Kidney epithelial cell (primary cell): ENCODE results near the gene BMP8B. TPM values are rescaled to one million over a fixed set of nuclear protein-coding genes. Genes with fewer than 3 reads are reported as not detected.
"Not testable (repeated sequence)": the region's sequence is repeated elsewhere in the genome, so short reads cannot be mapped to it uniquely, and the experiment has no call there.

Experiments
- DNase-seq: peaks from one replicate; pipeline ENCODE4 v3.0.0-alpha.2; 2010; ENCODE audit warnings: low read depth
- H3K27me3 ChIP-seq: 2 replicates; pipeline ENCODE4 v1.6.0; 2011; ENCODE audit warnings: low read length; ENCODE audit not compliant: control insufficient read depth, insufficient read depth
- H3K36me3 ChIP-seq: 2 replicates; pipeline ENCODE4 v1.5.1; 2011; ENCODE audit warnings: low read length; ENCODE audit not compliant: control insufficient read depth, insufficient read depth
- H3K4me3 ChIP-seq: 2 replicates; pipeline ENCODE4 v1.5.1; 2011; ENCODE audit warnings: low read depth, mild to moderate bottlenecking, control low read depth, low read length
- total RNA-seq: library from RNA; depleted of rRNA; stranded (reverse); fragments of >200 nt; gene quantifications from 2 replicates; pipeline ENCODE4 v1.2.3, GENCODE V29; 2015
- TF ChIP-seq, protein P1 (sequence below): IDR thresholded peaks from 2 replicates; pipeline ENCODE4 v1.5.1; 2011; ENCODE audit warnings: mild to moderate bottlenecking, moderate library complexity, low read length, control low read depth, inconsistent platforms; ENCODE audit not compliant: insufficient read depth, poor library complexity, severe bottlenecking

BMP8B gene
- total RNA-seq, 1 donor from 2014 or later = 4.3 TPM

- no peak for DNase-seq
- Histone ChIP-seq H3K36me3 (no peaks in the 10 kb centered on the region), H3K4me3 (no peak overlapping the region), H3K27me3 (no peaks in the 10 kb centered on the region)
- TF ChIP-seq, protein P1, sequence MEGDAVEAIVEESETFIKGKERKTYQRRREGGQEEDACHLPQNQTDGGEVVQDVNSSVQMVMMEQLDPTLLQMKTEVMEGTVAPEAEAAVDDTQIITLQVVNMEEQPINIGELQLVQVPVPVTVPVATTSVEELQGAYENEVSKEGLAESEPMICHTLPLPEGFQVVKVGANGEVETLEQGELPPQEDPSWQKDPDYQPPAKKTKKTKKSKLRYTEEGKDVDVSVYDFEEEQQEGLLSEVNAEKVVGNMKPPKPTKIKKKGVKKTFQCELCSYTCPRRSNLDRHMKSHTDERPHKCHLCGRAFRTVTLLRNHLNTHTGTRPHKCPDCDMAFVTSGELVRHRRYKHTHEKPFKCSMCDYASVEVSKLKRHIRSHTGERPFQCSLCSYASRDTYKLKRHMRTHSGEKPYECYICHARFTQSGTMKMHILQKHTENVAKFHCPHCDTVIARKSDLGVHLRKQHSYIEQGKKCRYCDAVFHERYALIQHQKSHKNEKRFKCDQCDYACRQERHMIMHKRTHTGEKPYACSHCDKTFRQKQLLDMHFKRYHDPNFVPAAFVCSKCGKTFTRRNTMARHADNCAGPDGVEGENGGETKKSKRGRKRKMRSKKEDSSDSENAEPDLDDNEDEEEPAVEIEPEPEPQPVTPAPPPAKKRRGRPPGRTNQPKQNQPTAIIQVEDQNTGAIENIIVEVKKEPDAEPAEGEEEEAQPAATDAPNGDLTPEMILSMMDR = no peak
Observed at GRCh38 chr1:39781349-39781715, 7.3 kb downstream of the BMP8B start.

DNA sequence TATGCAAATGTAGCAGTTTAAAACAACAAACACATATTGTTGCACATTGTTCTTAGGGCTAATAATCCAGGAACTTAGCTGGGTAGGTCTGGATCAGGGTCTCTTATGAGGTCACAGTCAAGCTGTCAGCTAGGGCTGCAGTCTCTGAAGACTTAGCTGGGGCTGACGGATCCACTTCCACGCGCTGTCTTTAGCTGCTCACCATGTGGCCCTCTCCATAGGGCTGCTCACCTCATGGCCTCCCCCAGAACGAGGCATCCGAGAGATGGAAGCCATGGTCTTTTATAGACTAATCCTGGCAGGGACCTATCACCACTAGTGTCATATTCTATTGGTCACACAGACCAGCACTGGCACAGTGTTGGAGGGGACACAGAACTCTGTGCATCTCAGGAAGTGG is 8.8 kb downstream of the BMP8B start:
- no peak for DNase-seq
- Histone ChIP-seq H3K4me3 (no peak overlapping the region), H3K36me3 (no peaks in the 10 kb centered on the region), H3K27me3 (no peaks in the 10 kb centered on the region)
- TF ChIP-seq, protein P1 = no peak

GRCh38 chr1:39779137-39779536 is 9.5 kb downstream of the BMP8B start:
- no peak for DNase-seq
- H3K27me3 ChIP-seq = no peaks in the 10 kb centered on the region
- TF ChIP-seq, protein P1 = no peak

GRCh38 chr1:39778463-39779099 is 10.1 kb downstream of the BMP8B start:
- DNase-seq, H3K4me3 ChIP-seq, H3K36me3 ChIP-seq, H3K27me3 ChIP-seq: not testable (repeated sequence)

More at GRCh38 chr1:39779137-39779536, 9.5 kb downstream of the BMP8B start:
- Histone ChIP-seq H3K36me3 (no peaks in the 10 kb centered on the region), H3K4me3 (no peak overlapping the region)

DNA sequence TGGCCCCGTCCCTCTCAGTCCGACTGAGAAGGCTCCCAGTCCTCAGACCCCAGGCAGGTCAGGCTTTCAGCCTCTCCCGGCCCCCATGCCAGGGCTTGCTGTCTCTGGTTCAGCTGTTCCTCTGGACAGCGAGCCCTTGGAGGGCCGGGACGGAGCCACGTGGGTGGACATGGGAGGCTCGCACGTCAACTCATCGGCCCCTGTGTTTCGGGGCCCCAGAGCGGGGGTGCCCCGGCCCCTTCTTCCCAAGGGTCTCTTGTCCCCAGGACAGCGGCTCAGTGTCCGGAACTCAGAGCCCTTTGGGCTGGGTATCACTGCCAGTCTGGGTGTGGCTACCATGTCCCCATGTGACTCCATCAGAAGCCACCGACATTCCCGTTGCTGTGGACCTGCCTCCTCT is 10.8 kb downstream of the BMP8B start:
- not testable (repeated sequence) for H3K36me3 ChIP-seq, DNase-seq, H3K27me3 ChIP-seq, H3K4me3 ChIP-seq

GRCh38 chr1:39777306-39777705 is 11.4 kb downstream of the BMP8B start:
- no peaks in the 10 kb centered on the region for H3K36me3 ChIP-seq
- no peaks in the 10 kb centered on the region for H3K27me3 ChIP-seq
- no peak overlapping the region for H3K4me3 ChIP-seq
- DNase-seq = no peak
- TF ChIP-seq, protein P1 = no peak

- Histone ChIP-seq H3K27me3 (no peaks in the 10 kb centered on the region), H3K36me3 (no peaks in the 10 kb centered on the region), H3K4me3 (no peak overlapping the region)
- TF ChIP-seq, protein P1 = no peak
- no peak for DNase-seq
Observed at GRCh38 chr1:39776886-39777285, 11.8 kb downstream of the BMP8B start.
